Epithelial cell of esophagus (primary cell): ENCODE data around the gene SHROOM4.

ENCODE experiments used
- DNase-seq: peaks from one replicate; pipeline ENCODE4 v3.0.0; 2010; ENCODE audit warnings: low read depth
- H3K4me3 ChIP-seq: 2 replicates; pipeline ENCODE4 v1.5.1; 2011; ENCODE audit warnings: mild to moderate bottlenecking, low read length, control low read depth
- CTCF ChIP-seq: IDR thresholded peaks from 2 replicates; pipeline ENCODE4 v1.5.1; 2011; ENCODE audit warnings: low read depth, mild to moderate bottlenecking, low read length, control low read depth, inconsistent platforms; ENCODE audit not compliant: insufficient read depth; ENCODE audit errors: missing control alignments

SHROOM4 gene

DNA sequence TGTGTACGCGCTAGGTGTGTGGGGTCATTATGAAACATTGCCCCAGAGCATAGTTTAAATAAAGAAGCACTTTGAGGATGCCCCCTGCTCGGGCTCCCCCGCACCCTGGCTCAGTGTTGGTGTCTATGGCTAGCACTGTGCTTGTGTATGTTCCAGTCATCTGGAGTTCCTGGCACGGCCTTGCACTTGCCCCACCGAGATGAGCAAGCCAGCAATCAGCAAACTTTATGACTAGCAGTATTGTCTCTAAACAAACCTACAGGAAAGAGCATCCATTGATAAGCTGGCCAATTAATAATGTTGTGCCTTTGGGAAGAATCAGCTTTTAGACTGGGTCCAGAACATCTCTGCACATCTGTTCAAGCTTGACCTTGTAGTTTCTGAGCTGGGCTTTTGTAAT is 707 bp upstream of the SHROOM4 start:
- DNase-seq, result peak; percentile 32
- TF ChIP-seq CTCF, result no peak
- no peak overlapping the region for H3K4me3 ChIP-seq

- peak overlapping the region; percentile 49 for H3K4me3 ChIP-seq
- TF ChIP-seq CTCF, result no peak
- peak; percentile 54 for DNase-seq
These were observed 775 bp downstream of the SHROOM4 start for GRCh38 chrX:50812995-50813842.

DNA sequence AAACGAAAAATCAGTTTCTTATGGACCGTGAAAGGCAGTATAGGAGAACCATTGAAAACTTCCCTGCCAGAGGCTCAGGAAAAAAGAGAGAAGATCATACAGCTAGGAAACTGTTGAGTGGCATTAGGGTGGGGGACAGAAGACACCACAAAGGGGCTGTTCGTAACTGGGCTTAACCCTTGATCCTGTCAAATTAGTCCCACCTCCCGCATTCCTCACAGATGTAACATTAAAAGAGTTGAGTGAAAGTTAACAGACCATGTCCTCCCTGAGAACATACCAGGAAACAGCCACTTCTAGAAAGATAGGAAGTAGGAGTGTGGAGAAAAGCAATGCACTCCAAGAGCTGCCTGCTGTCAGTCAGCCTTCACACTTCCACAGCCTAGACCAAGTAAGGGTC is 8.7 kb downstream of the SHROOM4 start:
- DNase-seq, result no peak
- no peak overlapping the region for H3K4me3 ChIP-seq
- no peak for TF ChIP-seq CTCF

- H3K4me3 ChIP-seq, result no peak overlapping the region
- no peak for TF ChIP-seq CTCF
- DNase-seq, result peak; percentile 45
These were observed 12.9 kb downstream of the SHROOM4 start for GRCh38 chrX:50801135-50801534.

- H3K4me3 ChIP-seq, result peak overlapping the region; percentile 14
- TF ChIP-seq CTCF, result no peak
- DNase-seq, result peak; percentile 86
These were observed 14.4 kb downstream of the SHROOM4 start for GRCh38 chrX:50799531-50799961.

DNA sequence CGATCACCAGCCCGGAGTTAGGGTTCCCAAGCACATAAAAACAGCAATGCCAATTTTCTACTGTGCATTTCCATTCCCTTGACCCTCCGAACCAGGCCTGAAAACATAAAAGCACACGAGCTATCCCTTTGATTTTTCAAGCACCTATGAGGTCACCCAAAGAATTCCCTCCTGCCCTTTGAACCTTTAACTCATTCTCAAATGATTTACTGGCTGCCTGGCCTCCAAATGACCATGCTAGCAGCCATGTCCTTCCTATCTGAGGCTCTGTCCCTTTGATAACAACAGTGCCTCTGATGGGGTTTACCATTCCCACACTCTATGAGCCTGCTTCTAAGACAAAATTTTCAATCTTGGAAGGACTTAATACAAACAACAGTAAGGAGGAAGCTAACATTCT is 15.2 kb downstream of the SHROOM4 start:
- TF ChIP-seq CTCF, result no peak
- H3K4me3 ChIP-seq, result no peak overlapping the region
- no peak for DNase-seq

- no peak for DNase-seq
- no peak overlapping the region for H3K4me3 ChIP-seq
- TF ChIP-seq CTCF, result no peak
These were observed 26.9 kb downstream of the SHROOM4 start for GRCh38 chrX:50787099-50787498.
